ENCODE data around the gene CCDC170. TPM values are rescaled to one million over a fixed set of nuclear protein-coding genes. Genes with fewer than 3 reads are reported as not detected.
A peak's percentile ranks its signal among the peaks of the same experiment; 100 is the strongest.
"Not testable (repeated sequence)": the region's sequence is repeated elsewhere in the genome, so short reads cannot be mapped to it uniquely, and the experiment has no call there.

The CCDC170 gene
- total RNA-seq, 5 donors from 2014 or later (not counting 1 experiment from before 2014, with no cell fraction given): 0.07 to 0.32 TPM; not detected in 3

DNA sequence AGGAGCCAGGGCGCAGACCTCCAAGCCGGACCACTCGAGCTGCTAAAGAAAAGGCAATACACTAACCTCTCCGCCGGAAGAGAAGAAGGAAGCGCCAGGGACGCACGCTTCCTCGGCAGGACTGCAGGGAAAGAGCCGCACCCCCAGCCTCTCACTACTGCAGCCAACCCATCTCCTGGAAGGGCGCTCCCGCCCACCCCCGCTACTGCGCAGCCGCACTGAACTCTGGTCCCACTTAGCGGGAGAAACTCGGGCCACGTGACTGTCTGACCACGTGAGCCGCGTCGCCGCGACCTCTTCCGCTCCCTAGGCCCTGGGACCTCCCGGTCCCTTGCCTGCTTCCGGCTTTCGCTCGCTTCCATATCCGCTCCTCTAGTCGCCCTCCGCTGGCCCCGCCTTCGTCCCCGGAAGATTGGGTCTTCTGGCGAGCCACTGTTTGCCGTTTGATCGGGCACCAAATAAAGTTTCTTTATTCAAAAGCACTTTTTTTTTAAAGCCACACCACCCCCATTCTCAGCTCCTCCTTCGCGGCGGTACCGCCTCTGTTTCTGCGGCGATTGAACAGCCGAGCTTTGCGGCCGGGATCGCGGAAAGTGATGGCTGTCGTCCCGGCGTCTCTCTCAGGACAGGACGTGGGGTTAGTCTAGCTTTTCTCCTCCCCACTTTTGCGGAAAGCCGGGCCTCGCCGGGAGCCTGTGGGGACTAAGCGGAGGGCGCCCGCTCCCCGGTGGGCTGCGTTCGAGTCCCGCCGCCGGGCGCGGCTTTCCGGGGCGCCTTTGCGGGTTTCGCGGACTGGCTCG, 41.7 kb upstream of the CCDC170 start, which contains the start of gene RMND1:
Gene RMND1 (minus strand): TSS at position 177 of the 800 bp plus-strand sequence. CDS start 6,315 bp downstream, outside the sequence.
- H3K27me3 Mint-ChIP-seq: peaks cover 0 to 3% of the 10 kb centered on the region in 2 donors
- DNase-seq: peak; percentile 95 to 100 (median 99)
- Histone ChIP-seq H3K27ac (ENCODE audit: low read length) (peak within 1 kb of the TSS; percentile 46), H3K9me3 (no peaks in the 10 kb centered on the region), H3K36me3 (ENCODE audit: control insufficient read depth in 2 of 2, extremely low read depth in 1 of 2, insufficient read depth in 1 of 2, low read length in 1 of 2) (peaks cover 4 to 9% of the 10 kb centered on the region in 2 donors), H3K4me1 (ENCODE audit: control insufficient read depth in 1 of 2, extremely low read depth in 1 of 2, insufficient read depth in 2 of 2, low read length in 2 of 2) (peaks cover 6 to 22% of the 10 kb centered on the region in 2 experiments), H3K27me3 (replicated peaks in 1 of 2; ENCODE audit: control insufficient read depth in 2 of 2, extremely low read depth in 1 of 2, insufficient read depth in 2 of 2, low read length in 1 of 2) (no peaks in the 10 kb centered on the region), H3K4me3 (ENCODE audit: control insufficient read depth in 1 of 2, extremely low read depth in 1 of 2, low read length in 1 of 2) (peak within 1 kb of the TSS; percentile 65 to 89)
- POLR2A ChIA-PET: interaction anchor here (0.5 to 1.1 kb wide), 5 partner anchors 9 to 856 kb away, joined by 3 to 4 read pairs (median 3); no protein-coding TSS in a partner anchor
- peak; percentile 96 to 97 (median 97) for ATAC-seq (replicated peaks in 1 of 4)
- no peaks in the 10 kb centered on the region for H3K9me3 Mint-ChIP-seq
- H3K4me1 Mint-ChIP-seq: peaks cover 54 to 61% (median 56%) of the 10 kb centered on the region in 3 donors
- H3K36me3 Mint-ChIP-seq: peaks cover 11% of the 10 kb centered on the region
- H3K4me3 Mint-ChIP-seq: peak within 1 kb of the TSS; percentile 91 to 96 (median 91)
- H3K27ac Mint-ChIP-seq: peak within 1 kb of the TSS; percentile 92 to 94
- WGBS (ENCODE audit: insufficient coverage): 0% methylated on average over 67 of the region's 74 CpGs
- CTCF ChIA-PET: interaction anchor here in 1 of 2 donors (0.9 to 1.8 kb wide), 9 partner anchors 12 to 127 kb away, joined by 3 to 9 read pairs (median 3); no protein-coding TSS in a partner anchor

DNA sequence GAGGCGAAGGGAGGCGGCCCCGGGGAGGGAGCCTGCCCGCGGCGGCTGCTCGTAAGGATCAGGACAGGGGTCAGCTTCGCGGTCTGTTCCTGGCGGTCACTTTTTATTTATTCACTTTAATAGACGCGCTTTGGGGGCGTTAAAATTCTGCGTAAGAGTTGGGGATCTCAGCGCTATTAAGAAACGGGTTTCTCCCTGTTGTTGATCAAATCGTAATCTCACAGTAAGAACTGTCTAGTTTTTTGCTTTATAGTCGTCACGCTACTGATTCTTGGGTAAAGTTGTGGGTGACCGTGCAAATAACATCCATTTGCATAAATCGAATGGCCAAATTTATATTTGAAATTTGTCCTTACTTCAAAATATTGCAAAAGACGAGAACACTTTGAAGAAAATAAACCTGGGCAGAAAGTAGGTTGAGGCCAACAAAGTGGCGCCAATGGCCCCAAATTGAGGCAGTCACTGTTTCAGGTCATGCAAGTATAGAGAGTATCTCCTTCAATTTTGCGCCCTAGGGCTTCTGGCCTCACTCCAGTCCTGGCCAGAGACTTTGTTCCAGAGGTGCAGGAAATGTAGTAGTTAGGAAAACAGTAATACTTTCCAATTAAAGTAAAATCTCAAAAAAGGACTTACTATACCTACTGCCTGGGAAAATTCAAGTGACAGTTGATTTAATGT, 40.9 kb upstream of the CCDC170 start:
- H3K27me3 Mint-ChIP-seq: peaks cover 0 to 3% of the 10 kb centered on the region in 2 donors
- H3K36me3 Mint-ChIP-seq: peaks cover 15% of the 10 kb centered on the region
- ChIA-PET POLR2A (interaction anchor here (0.5 to 0.7 kb wide), 4 partner anchors 74 to 855 kb away, joined by 3 to 8 read pairs (median 3); no protein-coding TSS in a partner anchor), CTCF (interaction anchor here in 1 of 2 donors (0.6 to 1.8 kb wide), 8 partner anchors 11 to 587 kb away, joined by 3 to 9 read pairs (median 3); partner anchors contain the start of gene MTHFD1L)
- Histone ChIP-seq H3K27ac (ENCODE audit: low read length) (peak overlapping the region; percentile 46), H3K4me3 (ENCODE audit: control insufficient read depth in 1 of 2, extremely low read depth in 1 of 2, low read length in 1 of 2) (peak overlapping the region; percentile 65 to 89), H3K36me3 (ENCODE audit: control insufficient read depth in 2 of 2, extremely low read depth in 1 of 2, insufficient read depth in 1 of 2, low read length in 1 of 2) (peaks cover 6 to 11% of the 10 kb centered on the region in 2 donors), H3K4me1 (ENCODE audit: control insufficient read depth in 1 of 2, extremely low read depth in 1 of 2, insufficient read depth in 2 of 2, low read length in 2 of 2) (peaks cover 6 to 22% of the 10 kb centered on the region in 2 experiments), H3K27me3 (replicated peaks in 1 of 2; ENCODE audit: control insufficient read depth in 2 of 2, extremely low read depth in 1 of 2, insufficient read depth in 2 of 2, low read length in 1 of 2) (no peaks in the 10 kb centered on the region), H3K9me3 (no peaks in the 10 kb centered on the region)
- WGBS (ENCODE audit: insufficient coverage): 0% methylated on average over 12 of the region's 24 CpGs
- peak overlapping the region; percentile 91 to 96 (median 91) for H3K4me3 Mint-ChIP-seq
- DNase-seq: no peak
- ATAC-seq (replicated peaks in 1 of 4): no peak
- H3K4me1 Mint-ChIP-seq: peaks cover 55 to 63% (median 58%) of the 10 kb centered on the region in 3 donors
- H3K9me3 Mint-ChIP-seq: no peaks in the 10 kb centered on the region
- H3K27ac Mint-ChIP-seq: peak overlapping the region; percentile 92 to 94

DNA sequence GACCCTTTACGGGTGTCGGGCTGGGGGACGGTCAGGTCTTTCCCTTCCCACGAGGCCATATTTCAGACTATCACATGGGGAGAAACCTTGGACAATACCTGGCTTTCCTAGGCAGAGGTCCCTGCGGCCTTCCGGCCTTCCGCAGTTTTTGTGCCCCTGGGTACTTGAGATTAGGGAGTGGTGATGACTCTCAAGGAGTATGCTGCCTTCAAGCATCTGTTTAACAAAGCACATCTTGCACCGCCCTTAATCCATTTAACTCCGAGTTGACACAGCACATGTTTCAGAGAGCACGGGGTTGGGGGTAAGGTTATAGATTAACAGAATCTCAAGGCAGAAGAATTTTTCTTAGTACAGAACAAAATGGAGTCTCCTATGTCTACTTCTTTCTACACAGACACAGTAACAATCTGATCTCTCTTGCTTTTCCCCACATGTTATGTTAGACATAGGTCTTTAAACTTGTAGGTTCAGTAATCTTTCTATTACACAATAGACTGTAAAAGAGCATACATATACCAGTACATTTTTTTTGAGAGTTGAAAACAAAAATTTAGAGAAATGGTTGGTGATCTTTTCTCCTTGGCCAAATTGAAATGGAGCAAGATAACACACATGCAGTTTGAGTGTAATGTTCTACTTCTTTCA, 37.9 kb upstream of the CCDC170 start:
- H3K4me3 Mint-ChIP-seq: not testable (repeated sequence)

DNA sequence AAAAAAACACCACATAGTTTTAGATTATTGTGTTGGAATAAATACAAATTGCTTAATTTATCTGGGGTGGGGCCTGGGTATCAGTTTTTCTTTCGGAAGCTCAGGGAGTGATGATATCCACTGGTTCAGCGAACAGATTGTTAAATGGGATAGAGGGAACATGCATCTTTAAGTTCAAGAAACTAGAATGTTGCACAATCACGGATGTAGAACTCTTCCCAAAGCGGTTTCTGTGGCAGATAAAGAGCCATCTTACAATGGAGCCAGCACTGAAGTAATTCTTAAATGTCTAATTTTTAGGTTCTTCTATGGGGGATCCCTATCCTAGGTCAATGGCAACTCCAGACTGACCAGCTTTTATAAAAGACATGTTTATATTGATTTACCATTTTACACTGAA, 32.1 kb upstream of the CCDC170 start:
- Mint-ChIP-seq H3K4me3 (no peak overlapping the region), H3K36me3 (peaks cover 41% of the 10 kb centered on the region), H3K9me3 (no peaks in the 10 kb centered on the region), H3K27me3 (no peaks in the 10 kb centered on the region), H3K4me1 (peaks cover 17 to 28% (median 23%) of the 10 kb centered on the region in 3 donors), H3K27ac (no peak overlapping the region)
- WGBS (ENCODE audit: insufficient coverage): 100% methylated on average over 2 of the region's 4 CpGs
- no peak for ATAC-seq (replicated peaks in 1 of 4)
- H3K4me3 ChIP-seq (ENCODE audit: control insufficient read depth in 1 of 2, extremely low read depth in 1 of 2, low read length in 1 of 2): no peak overlapping the region
- H3K9me3 ChIP-seq: no peaks in the 10 kb centered on the region
- H3K4me1 ChIP-seq (ENCODE audit: control insufficient read depth in 1 of 2, extremely low read depth in 1 of 2, insufficient read depth in 2 of 2, low read length in 2 of 2): no peaks in the 10 kb centered on the region
- DNase-seq: no peak
- H3K27me3 ChIP-seq (replicated peaks in 1 of 2; ENCODE audit: control insufficient read depth in 2 of 2, extremely low read depth in 1 of 2, insufficient read depth in 2 of 2, low read length in 1 of 2): no peaks in the 10 kb centered on the region
- ChIA-PET POLR2A (interaction anchor here in 1 of 2 donors (0.6 kb wide), 1 partner anchor 46 kb away, joined by 4 read pairs; no protein-coding TSS in a partner anchor), CTCF (interaction anchor here (0.5 kb wide), 2 partner anchors 19 to 60 kb away, joined by 4 read pairs; no protein-coding TSS in a partner anchor)
- H3K36me3 ChIP-seq (ENCODE audit: control insufficient read depth in 2 of 2, extremely low read depth in 1 of 2, insufficient read depth in 1 of 2, low read length in 1 of 2): peaks cover 9 to 42% of the 10 kb centered on the region in 2 donors
- no peak overlapping the region for H3K27ac ChIP-seq (ENCODE audit: low read length)

More for the DNA sequence above, 37.9 kb upstream of the CCDC170 start:
- CTCF ChIA-PET; H3K27ac Mint-ChIP-seq; ATAC-seq (replicated peaks in 1 of 4); POLR2A ChIA-PET; H3K27me3 ChIP-seq (replicated peaks in 1 of 2; ENCODE audit: control insufficient read depth in 2 of 2, extremely low read depth in 1 of 2, insufficient read depth in 2 of 2, low read length in 1 of 2); H3K9me3 Mint-ChIP-seq; H3K4me3 ChIP-seq (ENCODE audit: control insufficient read depth in 1 of 2, extremely low read depth in 1 of 2, low read length in 1 of 2); H3K27me3 Mint-ChIP-seq; H3K9me3 ChIP-seq; DNase-seq; H3K27ac ChIP-seq (ENCODE audit: low read length): not testable (repeated sequence)
- peaks cover 11 to 25% of the 10 kb centered on the region in 2 donors for H3K36me3 ChIP-seq (ENCODE audit: control insufficient read depth in 2 of 2, extremely low read depth in 1 of 2, insufficient read depth in 1 of 2, low read length in 1 of 2)
- peaks cover 20% of the 10 kb centered on the region for H3K36me3 Mint-ChIP-seq
- H3K4me1 Mint-ChIP-seq: peaks cover 46 to 52% (median 48%) of the 10 kb centered on the region in 3 donors
- WGBS (ENCODE audit: insufficient coverage): no CpG with 5 or more reads among the region's 10 CpGs
- peaks cover 6 to 22% of the 10 kb centered on the region in 2 experiments for H3K4me1 ChIP-seq (ENCODE audit: control insufficient read depth in 1 of 2, extremely low read depth in 1 of 2, insufficient read depth in 2 of 2, low read length in 2 of 2)

DNA sequence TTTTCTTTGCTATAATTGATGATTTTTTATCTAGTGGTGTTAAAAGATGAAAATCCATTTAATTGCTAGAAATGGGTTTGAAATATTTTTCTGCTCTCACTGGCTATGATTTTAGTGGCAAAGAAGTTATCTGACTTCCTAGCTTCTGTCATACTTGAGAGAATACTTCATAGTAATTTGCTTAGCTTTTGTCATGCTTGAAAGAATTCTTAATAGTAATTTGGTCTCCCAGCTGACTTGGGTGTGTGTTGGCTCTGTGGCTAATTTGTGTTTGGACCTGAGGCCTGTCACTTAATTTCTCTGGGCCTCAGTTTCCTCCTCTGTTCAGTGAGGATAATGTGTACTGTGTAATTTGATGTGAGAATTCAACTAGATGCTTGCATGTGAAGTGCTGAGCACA, 29.1 kb upstream of the CCDC170 start:
- POLR2A ChIA-PET: no interaction called here
- H3K36me3 ChIP-seq (ENCODE audit: control insufficient read depth in 2 of 2, extremely low read depth in 1 of 2, insufficient read depth in 1 of 2, low read length in 1 of 2): peaks cover 2 to 38% of the 10 kb centered on the region in 2 donors

More for the DNA sequence above, 29.1 kb upstream of the CCDC170 start:
- Histone ChIP-seq H3K9me3 (no peaks in the 10 kb centered on the region), H3K27me3 (replicated peaks in 1 of 2; ENCODE audit: control insufficient read depth in 2 of 2, extremely low read depth in 1 of 2, insufficient read depth in 2 of 2, low read length in 1 of 2) (no peaks in the 10 kb centered on the region), H3K27ac (ENCODE audit: low read length) (no peak overlapping the region), H3K4me3 (ENCODE audit: control insufficient read depth in 1 of 2, extremely low read depth in 1 of 2, low read length in 1 of 2) (no peak overlapping the region), H3K4me1 (ENCODE audit: control insufficient read depth in 1 of 2, extremely low read depth in 1 of 2, insufficient read depth in 2 of 2, low read length in 2 of 2) (no peaks in the 10 kb centered on the region)
- Mint-ChIP-seq H3K27ac (no peak overlapping the region), H3K9me3 (no peaks in the 10 kb centered on the region), H3K27me3 (no peaks in the 10 kb centered on the region), H3K4me1 (peaks cover 15 to 21% (median 16%) of the 10 kb centered on the region in 3 donors), H3K4me3 (no peak overlapping the region), H3K36me3 (peaks cover 35% of the 10 kb centered on the region)
- CTCF ChIA-PET: no interaction called here
- ATAC-seq (replicated peaks in 1 of 4): no peak
- no peak for DNase-seq

All from T-cell (primary cell).